HG03159 (cell line): Measurements from ENCODE around the gene NFIX.
"Not testable (repeated sequence)": the region's sequence is repeated elsewhere in the genome, so short reads cannot be mapped to it uniquely, and the experiment has no call there.

ENCODE experiments used
- ATAC-seq: cut with Tn5 transposase; IDR thresholded peaks from one replicate; pipeline ENCODE4 v1.9.1; 2021; ENCODE audit warnings: mild to moderate bottlenecking, moderate library complexity; ENCODE audit not compliant: unreplicated experiment

The NFIX gene

GRCh38 chr19:12994701-12995595 lies at the start of gene NFIX:
Gene NFIX, plus strand, starts transcription at chr19:12995475. Its CDS starts 363 bp downstream, at chr19:12995838.
- ATAC-seq: no peak

GRCh38 chr19:12945479-12946091 lies 49.7 kb upstream of the NFIX start, which contains the start of gene RAD23A:
Gene RAD23A, plus strand, starts transcription at chr19:12945862. Its CDS starts 87 bp downstream, at chr19:12945949.
- ATAC-seq: peak; percentile 74

- ATAC-seq: peak; percentile 30
These were observed 49.1 kb upstream of the NFIX start for GRCh38 chr19:12946092-12946721.

GRCh38 chr19:12946731-12947496 lies 48.4 kb upstream of the NFIX start:
- no peak for ATAC-seq

GRCh38 chr19:12947702-12948611 lies 47.3 kb upstream of the NFIX start:
- ATAC-seq: no peak

GRCh38 chr19:12948612-12949362 lies 46.5 kb upstream of the NFIX start:
- no peak for ATAC-seq

- no peak for ATAC-seq
These were observed 45.7 kb upstream of the NFIX start for GRCh38 chr19:12949363-12950283.

- ATAC-seq: not testable (repeated sequence)
These were observed 43.2 kb upstream of the NFIX start for GRCh38 chr19:12952050-12952449.

- no peak for ATAC-seq
These were observed 42.7 kb upstream of the NFIX start for GRCh38 chr19:12952488-12953137.

GRCh38 chr19:12953138-12953798 lies 42.0 kb upstream of the NFIX start:
- no peak for ATAC-seq

GRCh38 chr19:12953799-12954611 lies 41.3 kb upstream of the NFIX start:
- ATAC-seq: no peak

- no peak for ATAC-seq
These were observed 40.7 kb upstream of the NFIX start for GRCh38 chr19:12954612-12954962.

GRCh38 chr19:12955575-12955974 lies 39.7 kb upstream of the NFIX start:
- not testable (repeated sequence) for ATAC-seq

GRCh38 chr19:12955996-12956395 lies 39.3 kb upstream of the NFIX start:
- ATAC-seq: no peak

GRCh38 chr19:12956446-12957388 lies 38.6 kb upstream of the NFIX start, which contains the start of gene GADD45GIP1:
Gene GADD45GIP1, minus strand, starts transcription at chr19:12957223. Its CDS starts 11 bp downstream, at chr19:12957212.
- ATAC-seq: peak; percentile 74
